ENCODE results near the gene CDO1. TPM values are rescaled to one million over a fixed set of nuclear protein-coding genes. Genes with fewer than 3 reads are reported as not detected.

Gene CDO1
- total RNA-seq, 2 experiments from 2014 or later, result 0.19 to 0.34 TPM

GRCh38 chr5:115755675-115756074 is 60.8 kb downstream of the CDO1 start:
- Mint-ChIP-seq H3K9me3 (no peaks in the 10 kb centered on the region), H3K36me3 (ENCODE audit: low read depth) (no peaks in the 10 kb centered on the region), H3K4me1 (ENCODE audit: low read depth) (peaks cover 5% of the 10 kb centered on the region), H3K4me3 (no peak overlapping the region), H3K27ac (no peak overlapping the region), H3K27me3 (peaks cover 29% of the 10 kb centered on the region)
- no peak overlapping the region for H3K27ac ChIP-seq (ENCODE audit: low read depth in 1 of 2, low read length in 2 of 2)
- TF ChIP-seq CTCF (IDR thresholded peaks at IDR 0.05), result no peak
- no peaks in the 10 kb centered on the region for H3K4me1 ChIP-seq (ENCODE audit: insufficient read depth, low read length)
- H3K27me3 ChIP-seq (ENCODE audit: control insufficient read depth in 1 of 2, insufficient read depth in 2 of 2, low read length in 2 of 2), result peaks cover 3 to 7% of the 10 kb centered on the region in 2 experiments
- no peak for ATAC-seq (ENCODE audit: poor library complexity)
- no peaks in the 10 kb centered on the region for H3K9me3 ChIP-seq (ENCODE audit: control insufficient read depth in 1 of 2, insufficient read depth in 1 of 2, low read length in 2 of 2)
- CTCF ChIA-PET, result no interaction called here
- no peak overlapping the region for H3K4me3 ChIP-seq (ENCODE audit: low read length)
- POLR2A ChIA-PET, result no interaction called here
- intact Hi-C loops (cut with DNase I, micrococcal nuclease), result no loop called here
- no peaks in the 10 kb centered on the region for H3K36me3 ChIP-seq (ENCODE audit: insufficient read depth, low read length)
- DNase-seq, result no peak

Other genes with a start within 250 kb of the CDO1 start
- under 1 TPM; 0.30 to 0.50 TPM for gene TICAM2, start 214.2 kb downstream of the CDO1 start, total RNA-seq
- gene TMED7, start 190.6 kb downstream of the CDO1 start, total RNA-seq, result 10 to 100 TPM; 50.4 to 56.7 TPM
- 10 to 100 TPM; 61.0 to 62.2 TPM for gene ATG12, start 24.9 kb upstream of the CDO1 start, total RNA-seq
- gene AP3S1, start 25.3 kb upstream of the CDO1 start, total RNA-seq, result 10 to 100 TPM; 33.2 to 33.6 TPM
- gene LVRN, start 145.8 kb upstream of the CDO1 start, total RNA-seq, result under 1 TPM in 1 of 2 experiments, not detected in 1; 0.17 TPM
- gene ARL14EPL, start 215.8 kb upstream of the CDO1 start, total RNA-seq, result not detected

Measured in CD4-positive, alpha-beta T cell (primary cell).